ENCODE measurements around the gene CEP135. TPM values are rescaled to one million over a fixed set of nuclear protein-coding genes. Genes with fewer than 3 reads are reported as not detected.
"Not testable (repeated sequence)": the region's sequence is repeated elsewhere in the genome, so short reads cannot be mapped to it uniquely, and the experiment has no call there.

Gene CEP135
- total RNA-seq, 2 donors from 2014 or later, result 2.8 to 3.2 TPM

GRCh38 chr4:55939421-55939820, 9.3 kb upstream of the CEP135 start:
- intact Hi-C loops (cut with DNase I), result no loop called here
- ATAC-seq, result no peak
- no peak for DNase-seq

GRCh38 chr4:55941881-55942396, 6.8 kb upstream of the CEP135 start:
- no peak for ATAC-seq
- DNase-seq, result no peak
- intact Hi-C loops (cut with DNase I), result no loop called here

GRCh38 chr4:55947254-55947882, 1.4 kb upstream of the CEP135 start:
- no peak for DNase-seq
- intact Hi-C loops (cut with DNase I), result loop anchor here in 1 of 2 donors (5.0 kb wide), 1 partner anchor 355 kb away; no protein-coding TSS in a partner anchor
- no peak for ATAC-seq

GRCh38 chr4:55947912-55948725, 626 bp upstream of the CEP135 start:
- peak; percentile 6 to 21 for ATAC-seq
- intact Hi-C loops (cut with DNase I), result loop anchor here in 1 of 2 donors (5.0 kb wide), 1 partner anchor 354 kb away; no protein-coding TSS in a partner anchor
- no peak for DNase-seq

GRCh38 chr4:55949482-55949802, 697 bp downstream of the CEP135 start:
- ATAC-seq, result no peak

GRCh38 chr4:55951191-55951922, 2.6 kb downstream of the CEP135 start:
- DNase-seq (no peak), ATAC-seq (no peak)
- intact Hi-C loops (cut with DNase I), result loop anchor here in 1 of 2 donors (2.0 kb wide), 1 partner anchor 349 kb away; no protein-coding TSS in a partner anchor

More at GRCh38 chr4:55949482-55949802, 697 bp downstream of the CEP135 start:
- no peak for DNase-seq
- intact Hi-C loops (cut with DNase I), result loop anchor here in 1 of 2 donors (5.0 kb wide), 1 partner anchor 353 kb away; no protein-coding TSS in a partner anchor

GRCh38 chr4:55955710-55956109, 7.0 kb downstream of the CEP135 start:
- DNase-seq (no peak), ATAC-seq (no peak)
- intact Hi-C loops (cut with DNase I), result no loop called here

- intact Hi-C loops (cut with DNase I), result no loop called here
- DNase-seq (no peak), ATAC-seq (no peak)
These were observed 10.9 kb downstream of the CEP135 start for GRCh38 chr4:55959655-55960054.

- intact Hi-C loops (cut with DNase I), result no loop called here
- DNase-seq, result no peak
- ATAC-seq, result no peak
These were observed 15.3 kb downstream of the CEP135 start for GRCh38 chr4:55964046-55964445.

GRCh38 chr4:55965585-55965984, 16.8 kb downstream of the CEP135 start:
- no peak for DNase-seq
- no peak for ATAC-seq
- intact Hi-C loops (cut with DNase I), result no loop called here

- DNase-seq; intact Hi-C loops (cut with DNase I); ATAC-seq: not testable (repeated sequence)
These were observed 17.6 kb downstream of the CEP135 start for GRCh38 chr4:55966324-55966723.

- intact Hi-C loops (cut with DNase I), result no loop called here
- ATAC-seq, result no peak
- DNase-seq, result no peak
These were observed 18.6 kb downstream of the CEP135 start for GRCh38 chr4:55967376-55967775.

- DNase-seq, result no peak
- no peak for ATAC-seq
- intact Hi-C loops (cut with DNase I), result no loop called here
These were observed 24.9 kb downstream of the CEP135 start for GRCh38 chr4:55973650-55974049.

GRCh38 chr4:55977811-55978210, 29.1 kb downstream of the CEP135 start:
- intact Hi-C loops (cut with DNase I), result no loop called here
- no peak for DNase-seq
- no peak for ATAC-seq

GRCh38 chr4:55979562-55979961, 30.8 kb downstream of the CEP135 start:
- intact Hi-C loops (cut with DNase I), result no loop called here
- no peak for DNase-seq
- no peak for ATAC-seq

- intact Hi-C loops (cut with DNase I), result no loop called here
- DNase-seq (no peak), ATAC-seq (no peak)
These were observed 32.0 kb downstream of the CEP135 start for GRCh38 chr4:55980725-55981124.

- DNase-seq (no peak), ATAC-seq (no peak)
- intact Hi-C loops (cut with DNase I), result no loop called here
These were observed 34.2 kb downstream of the CEP135 start for GRCh38 chr4:55982976-55983375.

- ATAC-seq, result no peak
- intact Hi-C loops (cut with DNase I), result no loop called here
- no peak for DNase-seq
These were observed 41.0 kb downstream of the CEP135 start for GRCh38 chr4:55989766-55990165.

GRCh38 chr4:55993994-55994663, 45.4 kb downstream of the CEP135 start:
- intact Hi-C loops (cut with DNase I), result no loop called here

More at GRCh38 chr4:55993994-55994663, 45.4 kb downstream of the CEP135 start:
- no peak for DNase-seq
- ATAC-seq, result no peak
